ENCODE measurements around the gene SMIM45.

SMIM45 gene

GRCh38 chr22:41928593-41929417, 23.1 kb upstream of the SMIM45 start:
- Histone ChIP-seq H3K36me3 (ENCODE audit: insufficient read depth, low read length) (no peaks in the 10 kb centered on the region), H3K9ac (ENCODE audit: insufficient read length) (no peak overlapping the region), H3K27ac (no peak overlapping the region), H3K9me3 (ENCODE audit: low read depth, low read length) (no peaks in the 10 kb centered on the region), H3K4me3 (no peak overlapping the region)
- DNase-seq (ENCODE audit: low read depth, low spot score) = no peak
- TF ChIP-seq FOXP2 (optimal IDR thresholded peaks at IDR 0.05; ENCODE audit: control extremely low read depth, extremely low read length, insufficient read depth) (no peak), EZH2 (IDR thresholded peaks at IDR 0.05) (no peak), POLR2AphosphoS5 (IDR thresholded peaks at IDR 0.05; ENCODE audit: borderline replicate concordance, low read depth, low read length) (no peak)

DNA sequence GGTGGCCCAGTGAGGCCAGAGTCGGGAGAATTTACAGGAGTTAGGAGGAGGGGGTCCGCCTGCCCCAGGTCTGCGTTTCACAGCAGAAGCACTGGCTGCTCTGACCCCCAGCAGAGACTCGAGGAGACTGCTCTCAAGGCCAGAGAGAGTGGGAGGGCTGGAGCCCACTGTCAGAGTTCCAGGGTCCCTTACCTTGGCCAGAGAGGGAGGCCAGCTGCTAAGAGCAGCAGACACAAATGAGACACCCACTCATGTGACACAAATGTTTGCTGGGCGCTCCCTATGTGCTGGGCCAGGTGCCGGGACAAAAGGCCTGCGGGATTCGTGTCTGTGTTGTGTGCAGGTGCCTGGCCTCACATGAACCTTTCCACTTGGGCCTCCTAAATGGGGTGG, 22.5 kb upstream of the SMIM45 start:
- Histone ChIP-seq H3K9me3 (ENCODE audit: low read depth, low read length) (no peaks in the 10 kb centered on the region), H3K27ac (no peak overlapping the region), H3K9ac (ENCODE audit: insufficient read length) (no peak overlapping the region), H3K4me3 (no peak overlapping the region), H3K36me3 (ENCODE audit: insufficient read depth, low read length) (no peaks in the 10 kb centered on the region)
- no peak for DNase-seq (ENCODE audit: low read depth, low spot score)
- TF ChIP-seq FOXP2 (optimal IDR thresholded peaks at IDR 0.05; ENCODE audit: control extremely low read depth, extremely low read length, insufficient read depth) (no peak), EZH2 (IDR thresholded peaks at IDR 0.05) (no peak), POLR2AphosphoS5 (IDR thresholded peaks at IDR 0.05; ENCODE audit: borderline replicate concordance, low read depth, low read length) (no peak)

DNA sequence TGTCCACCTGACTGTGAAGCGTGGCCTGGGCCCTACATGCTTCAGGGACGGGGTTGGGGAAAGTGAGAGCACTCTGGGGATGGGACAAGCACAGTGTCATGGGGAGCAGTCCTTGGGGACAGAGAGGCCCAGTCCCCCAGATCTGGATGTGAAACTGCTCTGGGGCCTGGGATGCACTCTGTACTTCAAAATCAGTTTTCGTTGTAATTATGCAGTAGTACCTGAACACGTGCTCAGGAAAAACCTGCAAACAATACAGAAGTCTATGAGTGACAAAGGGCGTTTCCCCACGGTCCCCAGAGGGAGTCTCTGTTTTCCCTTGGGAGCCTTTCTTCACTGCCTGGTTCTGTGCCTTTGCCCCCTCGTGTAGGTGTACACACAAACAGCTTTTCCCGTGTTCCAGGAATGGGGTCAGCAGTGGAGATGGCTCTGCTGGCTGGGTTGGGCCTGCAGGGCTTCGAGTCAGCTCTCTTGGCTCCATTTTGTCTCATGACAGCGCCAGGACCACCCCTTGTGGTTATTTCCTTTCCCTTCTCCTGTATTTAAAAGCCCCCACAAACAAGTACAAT, 20.2 kb upstream of the SMIM45 start:
- Histone ChIP-seq H3K4me3 (no peak overlapping the region), H3K9ac (ENCODE audit: insufficient read length) (no peak overlapping the region), H3K9me3 (ENCODE audit: low read depth, low read length) (no peaks in the 10 kb centered on the region), H3K36me3 (ENCODE audit: insufficient read depth, low read length) (no peaks in the 10 kb centered on the region), H3K27ac (no peak overlapping the region)
- DNase-seq (ENCODE audit: low read depth, low spot score) = no peak
- no peak for TF ChIP-seq POLR2AphosphoS5 (IDR thresholded peaks at IDR 0.05; ENCODE audit: borderline replicate concordance, low read depth, low read length)

GRCh38 chr22:41932353-41932752, 19.6 kb upstream of the SMIM45 start:
- Histone ChIP-seq H3K4me3 (no peak overlapping the region), H3K9me3 (ENCODE audit: low read depth, low read length) (no peaks in the 10 kb centered on the region), H3K9ac (ENCODE audit: insufficient read length) (no peak overlapping the region), H3K27ac (no peak overlapping the region), H3K36me3 (ENCODE audit: insufficient read depth, low read length) (no peaks in the 10 kb centered on the region; the same call in 1 of the 2 replicates)
- TF ChIP-seq EZH2 (IDR thresholded peaks at IDR 0.05) = no peak
- no peak for TF ChIP-seq FOXP2 (optimal IDR thresholded peaks at IDR 0.05; ENCODE audit: control extremely low read depth, extremely low read length, insufficient read depth)
- no peak for TF ChIP-seq POLR2AphosphoS5 (IDR thresholded peaks at IDR 0.05; ENCODE audit: borderline replicate concordance, low read depth, low read length)
- no peak for DNase-seq (ENCODE audit: low read depth, low spot score)

DNA sequence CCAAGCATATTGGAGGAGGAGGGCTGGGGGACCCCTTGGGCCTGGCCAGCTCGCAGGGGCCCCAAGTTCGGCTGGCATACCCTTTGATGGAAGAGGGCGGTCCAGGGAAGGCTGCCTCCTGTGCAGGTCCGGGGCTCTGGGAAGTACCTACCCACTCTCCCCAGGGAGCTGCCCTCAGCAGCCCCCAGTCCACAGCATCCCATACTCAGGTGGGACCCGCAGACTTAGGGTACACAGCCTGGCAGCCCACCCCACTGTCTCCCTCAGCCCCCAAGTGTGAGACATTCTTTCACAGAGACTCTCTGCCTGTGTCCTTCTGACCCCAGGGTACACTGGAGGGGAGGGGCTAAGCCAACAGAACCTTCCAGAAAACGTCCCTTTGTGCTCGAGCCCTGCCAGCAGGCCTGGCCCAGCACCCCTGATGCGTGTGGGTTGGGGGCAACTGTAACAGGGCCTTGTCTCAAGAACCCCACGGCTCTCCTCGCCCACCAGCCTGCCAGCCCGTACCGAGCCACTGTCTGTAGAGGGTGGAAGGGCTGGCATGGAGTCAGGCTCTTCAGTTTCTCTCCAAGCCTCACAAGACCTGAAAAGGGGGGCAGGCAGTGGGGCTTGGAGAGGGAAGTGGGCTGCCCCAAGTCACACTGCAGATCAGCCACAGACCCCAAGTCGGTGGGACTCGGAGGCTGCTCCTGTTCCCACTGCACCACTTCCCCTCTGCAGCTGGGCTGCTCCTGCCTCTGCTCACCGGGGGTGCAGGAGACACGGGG, 18.4 kb upstream of the SMIM45 start:
- Histone ChIP-seq H3K36me3 (ENCODE audit: insufficient read depth, low read length) (peaks cover 3% of the 10 kb centered on the region), H3K9ac (ENCODE audit: insufficient read length) (no peak overlapping the region), H3K27ac (no peak overlapping the region)

DNA sequence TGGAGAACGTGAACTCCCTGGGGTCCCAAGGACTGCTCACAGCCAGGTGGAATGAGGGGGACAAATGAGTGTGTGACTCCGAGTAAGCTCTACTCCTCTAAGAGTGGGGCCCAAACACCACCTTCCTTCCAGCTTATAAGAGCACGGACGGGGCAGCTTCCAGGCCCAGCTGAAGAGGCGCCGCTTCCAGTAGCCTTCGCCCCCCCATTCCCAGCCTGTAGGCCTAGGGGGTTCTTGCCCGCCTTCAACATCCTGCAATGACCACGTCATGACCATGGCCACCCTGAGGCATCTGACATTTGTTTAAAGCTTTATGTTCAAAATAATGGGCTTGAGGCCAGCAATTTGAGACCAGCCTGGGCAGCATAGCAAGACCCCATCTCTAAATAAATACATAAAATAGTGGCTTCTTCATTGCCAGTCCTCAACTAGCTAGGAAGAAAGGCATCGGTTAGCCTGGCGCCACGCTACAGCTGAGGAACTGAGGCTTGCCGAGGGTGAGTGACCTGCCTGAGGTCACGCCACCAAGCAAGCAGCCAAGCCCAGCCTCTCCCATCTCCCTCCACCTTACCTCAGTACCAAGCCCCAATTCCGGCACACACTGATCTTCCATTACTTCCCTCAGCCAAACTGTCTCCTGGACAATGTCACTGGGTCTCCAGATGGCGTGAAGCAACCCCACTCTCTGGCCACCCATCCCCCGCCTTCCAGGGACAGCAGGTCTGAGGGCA, 17.5 kb upstream of the SMIM45 start:
- no peak for DNase-seq (ENCODE audit: low read depth, low spot score)
- TF ChIP-seq POLR2AphosphoS5 (IDR thresholded peaks at IDR 0.05; ENCODE audit: borderline replicate concordance, low read depth, low read length) = no peak; the same call in 1 of the 2 replicates
- no peak for TF ChIP-seq FOXP2 (optimal IDR thresholded peaks at IDR 0.05; ENCODE audit: control extremely low read depth, extremely low read length, insufficient read depth)
- no peak for TF ChIP-seq EZH2 (IDR thresholded peaks at IDR 0.05)
- H3K9me3 ChIP-seq (ENCODE audit: low read depth, low read length) = no peaks in the 10 kb centered on the region
- no peak overlapping the region for H3K27ac ChIP-seq
- H3K36me3 ChIP-seq (ENCODE audit: insufficient read depth, low read length) = peaks cover 11% of the 10 kb centered on the region
- H3K9ac ChIP-seq (ENCODE audit: insufficient read length) = no peak overlapping the region
- H3K4me3 ChIP-seq = no peak overlapping the region

More for the DNA sequence above, 18.4 kb upstream of the SMIM45 start:
- no peak overlapping the region for H3K4me3 ChIP-seq
- no peak for DNase-seq (ENCODE audit: low read depth, low spot score)
- no peak for TF ChIP-seq EZH2 (IDR thresholded peaks at IDR 0.05)
- no peak for TF ChIP-seq POLR2AphosphoS5 (IDR thresholded peaks at IDR 0.05; ENCODE audit: borderline replicate concordance, low read depth, low read length)
- no peak for TF ChIP-seq FOXP2 (optimal IDR thresholded peaks at IDR 0.05; ENCODE audit: control extremely low read depth, extremely low read length, insufficient read depth)
- no peaks in the 10 kb centered on the region for H3K9me3 ChIP-seq (ENCODE audit: low read depth, low read length)

DNA sequence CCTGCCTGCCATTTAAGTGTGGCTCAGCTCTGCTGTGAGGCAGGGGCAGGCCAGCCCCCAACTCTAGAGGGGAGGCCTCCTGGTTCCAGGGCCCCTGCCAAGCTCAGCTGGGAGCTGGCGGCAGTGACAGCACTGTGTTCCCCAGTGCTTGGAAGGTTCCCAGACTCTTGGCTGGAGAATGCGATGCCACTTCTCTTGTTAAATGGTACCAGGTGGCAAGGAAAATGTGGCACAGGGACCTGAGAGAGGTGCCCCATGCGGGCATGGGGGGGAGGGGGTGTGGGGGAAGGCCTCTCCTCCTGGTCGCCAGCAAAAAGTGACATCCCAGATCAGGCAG, 17.0 kb upstream of the SMIM45 start:
- Histone ChIP-seq H3K36me3 (ENCODE audit: insufficient read depth, low read length) (peaks cover 12% of the 10 kb centered on the region), H3K27ac (no peak overlapping the region), H3K4me3 (no peak overlapping the region), H3K9me3 (ENCODE audit: low read depth, low read length) (no peaks in the 10 kb centered on the region), H3K9ac (ENCODE audit: insufficient read length) (no peak overlapping the region)
- TF ChIP-seq EZH2 (IDR thresholded peaks at IDR 0.05) (no peak), POLR2AphosphoS5 (IDR thresholded peaks at IDR 0.05; ENCODE audit: borderline replicate concordance, low read depth, low read length) (no peak; the same call in 1 of the 2 replicates), FOXP2 (optimal IDR thresholded peaks at IDR 0.05; ENCODE audit: control extremely low read depth, extremely low read length, insufficient read depth) (no peak)
- no peak for DNase-seq (ENCODE audit: low read depth, low spot score)

GRCh38 chr22:41935509-41935908, 16.4 kb upstream of the SMIM45 start:
- no peak overlapping the region for H3K9ac ChIP-seq (ENCODE audit: insufficient read length)
- no peak for DNase-seq (ENCODE audit: low read depth, low spot score)
- H3K27ac ChIP-seq = no peak overlapping the region
- no peak overlapping the region for H3K4me3 ChIP-seq
- no peaks in the 10 kb centered on the region for H3K9me3 ChIP-seq (ENCODE audit: low read depth, low read length)
- TF ChIP-seq POLR2AphosphoS5 (IDR thresholded peaks at IDR 0.05; ENCODE audit: borderline replicate concordance, low read depth, low read length) (no peak), EZH2 (IDR thresholded peaks at IDR 0.05) (no peak), FOXP2 (optimal IDR thresholded peaks at IDR 0.05; ENCODE audit: control extremely low read depth, extremely low read length, insufficient read depth) (no peak)
- peaks cover 13% of the 10 kb centered on the region for H3K36me3 ChIP-seq (ENCODE audit: insufficient read depth, low read length)
